ENCODE measurements around the gene IL3. TPM values are rescaled to one million over a fixed set of nuclear protein-coding genes. Genes with fewer than 3 reads are reported as not detected.

IL3 gene
- total RNA-seq, 2 experiments from 2014 or later = not detected

DNA sequence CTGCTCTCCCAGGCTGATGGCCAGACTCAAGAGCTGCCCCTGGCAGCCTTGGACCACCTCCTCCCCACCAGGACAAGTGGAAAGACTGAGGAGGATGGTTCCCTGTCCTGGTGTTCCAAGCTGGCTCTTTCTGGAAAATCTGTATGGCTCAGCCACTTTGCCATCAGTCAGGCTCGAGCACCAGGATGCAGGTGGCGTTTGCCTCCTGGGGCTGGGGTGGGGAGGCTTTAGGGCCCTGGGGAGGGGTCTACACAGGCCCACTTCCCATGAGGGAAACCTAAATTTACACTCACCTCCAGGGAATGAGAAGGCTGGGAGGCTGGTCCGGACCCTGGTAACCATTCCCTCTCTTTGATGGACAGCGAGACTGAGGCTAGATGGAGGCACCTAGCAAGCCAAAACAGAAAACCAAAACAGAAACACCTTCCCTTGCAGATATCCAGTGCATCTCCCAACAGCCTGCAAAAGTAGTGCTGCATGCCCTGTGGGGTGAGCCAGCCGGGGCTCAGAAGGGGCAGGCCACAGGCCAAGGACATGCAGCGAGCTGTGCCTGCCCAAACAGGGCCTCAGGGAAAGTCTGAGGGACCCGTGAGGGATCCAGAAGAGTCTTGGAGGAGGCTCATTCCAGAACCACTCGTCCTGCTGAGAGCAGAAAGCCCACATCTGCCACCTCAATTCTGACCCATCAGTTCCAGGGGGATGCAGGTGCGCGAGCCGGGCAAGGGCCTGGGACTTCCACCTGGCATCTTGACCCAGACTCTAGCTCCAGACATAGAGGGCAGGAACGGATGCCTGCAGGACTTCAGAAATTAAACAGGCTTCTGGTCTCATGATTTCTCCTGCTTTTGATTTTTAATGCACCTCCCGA lies 7.7 kb downstream of the IL3 start:
- intact Hi-C loops (cut with micrococcal nuclease; ENCODE audit: unreplicated experiment) = loop anchor here (10.0 kb wide), 1 partner anchor 287 kb away; no protein-coding TSS in a partner anchor
- no peak for TF ChIP-seq CTCF (conservative IDR thresholded peaks at IDR 0.05; ENCODE audit: low read length)
- TF ChIP-seq EZH2phosphoT487 (IDR thresholded peaks at IDR 0.05; ENCODE audit: borderline replicate concordance, low read depth, low read length) = no peak
- H3K27ac ChIP-seq (ENCODE audit: low read depth, low read length, poor library complexity, severe bottlenecking) = no peak overlapping the region
- no peak overlapping the region for H3K4me2 ChIP-seq (ENCODE audit: low read length)
- H4K20me1 ChIP-seq (ENCODE audit: insufficient read depth, low read length) = no peaks in the 10 kb centered on the region
- H3K4me3 ChIP-seq (ENCODE audit: low read depth, low read length, poor library complexity, severe bottlenecking) = no peak overlapping the region
- ChIA-PET POLR2A (no interaction called here), CTCF (ENCODE audit: unreplicated experiment) (no interaction called here)
- H3K36me3 ChIP-seq (ENCODE audit: insufficient read depth, low read length) = no peaks in the 10 kb centered on the region
- no peaks in the 10 kb centered on the region for H3K9me3 ChIP-seq (ENCODE audit: low read length)
- H2AFZ ChIP-seq (ENCODE audit: low read length) = no peak overlapping the region
- H3K9me2 ChIP-seq (ENCODE audit: insufficient read depth, low read length) = no peaks in the 10 kb centered on the region
- BruUV-seq (replicated peaks) = no TSS peak
- H3K4me1 ChIP-seq (ENCODE audit: insufficient read depth, low read length, poor library complexity, severe bottlenecking) = no peaks in the 10 kb centered on the region
- no peaks in the 10 kb centered on the region for H3K79me2 ChIP-seq (ENCODE audit: insufficient read depth, low read depth, low read length)
- DNase-seq (ENCODE audit: low spot score) = no peak

DNA sequence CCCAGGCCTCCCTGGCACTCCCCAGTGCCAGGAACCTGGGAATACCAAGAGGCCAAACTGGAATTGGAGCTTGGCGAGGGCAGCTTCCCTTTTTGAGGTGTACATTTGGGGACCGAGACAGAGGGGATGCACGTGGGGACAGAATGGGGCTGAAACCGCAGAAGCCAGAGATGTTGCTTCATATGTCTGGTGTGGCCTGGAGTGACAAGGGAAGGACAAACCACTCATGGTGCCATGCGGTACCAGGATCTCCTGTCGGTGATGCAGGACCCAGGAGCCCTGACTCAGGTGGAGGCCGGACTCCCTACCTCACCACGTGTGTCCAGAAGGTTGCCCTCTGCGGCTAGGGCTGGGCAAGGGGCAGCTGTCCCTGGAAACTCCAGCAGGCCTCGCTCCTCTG lies 9.1 kb downstream of the IL3 start:
- Histone ChIP-seq H3K36me3 (ENCODE audit: insufficient read depth, low read length) (no peaks in the 10 kb centered on the region), H3K4me3 (ENCODE audit: low read depth, low read length, poor library complexity, severe bottlenecking) (no peak overlapping the region), H2AFZ (ENCODE audit: low read length) (no peak overlapping the region), H3K4me2 (ENCODE audit: low read length) (no peak overlapping the region), H3K79me2 (ENCODE audit: insufficient read depth, low read depth, low read length) (no peaks in the 10 kb centered on the region), H3K9me3 (ENCODE audit: low read length) (no peaks in the 10 kb centered on the region), H4K20me1 (ENCODE audit: insufficient read depth, low read length) (no peaks in the 10 kb centered on the region), H3K27ac (ENCODE audit: low read depth, low read length, poor library complexity, severe bottlenecking) (no peak overlapping the region), H3K4me1 (ENCODE audit: insufficient read depth, low read length, poor library complexity, severe bottlenecking) (no peaks in the 10 kb centered on the region), H3K9me2 (ENCODE audit: insufficient read depth, low read length) (no peaks in the 10 kb centered on the region)
- BruUV-seq (replicated peaks) = no TSS peak
- no peak for TF ChIP-seq EZH2phosphoT487 (IDR thresholded peaks at IDR 0.05; ENCODE audit: borderline replicate concordance, low read depth, low read length)
- no peak for TF ChIP-seq CTCF (conservative IDR thresholded peaks at IDR 0.05; ENCODE audit: low read length)
- DNase-seq (ENCODE audit: low spot score) = no peak
- ChIA-PET POLR2A (no interaction called here), CTCF (ENCODE audit: unreplicated experiment) (no interaction called here)
- intact Hi-C loops (cut with micrococcal nuclease; ENCODE audit: unreplicated experiment) = loop anchor here (10.0 kb wide), 1 partner anchor 285 kb away; no protein-coding TSS in a partner anchor

DNA sequence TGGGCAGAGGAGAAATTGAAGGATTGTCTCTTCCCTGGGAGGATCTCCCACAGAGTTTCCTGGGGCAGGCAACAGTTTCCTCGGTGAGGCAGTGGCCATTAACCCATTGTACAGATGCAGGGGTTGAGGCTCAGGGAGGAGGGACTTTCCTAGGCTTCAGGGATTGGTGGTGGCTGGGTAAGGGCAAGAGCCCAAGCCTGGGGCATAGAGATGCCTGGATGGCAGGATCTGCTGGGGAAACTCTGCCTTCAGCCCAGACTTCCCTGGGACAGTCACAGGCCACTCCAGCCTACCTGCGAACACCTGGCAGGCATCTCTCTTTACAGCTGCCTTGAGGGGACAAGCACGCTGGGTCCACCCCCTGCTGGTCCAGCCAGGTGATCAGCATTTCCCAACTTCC lies 9.5 kb downstream of the IL3 start:
- no peak for DNase-seq (ENCODE audit: low spot score)
- H3K79me2 ChIP-seq (ENCODE audit: insufficient read depth, low read depth, low read length) = no peaks in the 10 kb centered on the region
- H3K9me3 ChIP-seq (ENCODE audit: low read length) = no peaks in the 10 kb centered on the region
- TF ChIP-seq CTCF (conservative IDR thresholded peaks at IDR 0.05; ENCODE audit: low read length) (no peak), EZH2phosphoT487 (IDR thresholded peaks at IDR 0.05; ENCODE audit: borderline replicate concordance, low read depth, low read length) (no peak)
- intact Hi-C loops (cut with micrococcal nuclease; ENCODE audit: unreplicated experiment) = loop anchor here (10.0 kb wide), 1 partner anchor 285 kb away; no protein-coding TSS in a partner anchor
- H3K27ac ChIP-seq (ENCODE audit: low read depth, low read length, poor library complexity, severe bottlenecking) = no peak overlapping the region
- no peaks in the 10 kb centered on the region for H3K4me1 ChIP-seq (ENCODE audit: insufficient read depth, low read length, poor library complexity, severe bottlenecking)
- H3K4me2 ChIP-seq (ENCODE audit: low read length) = no peak overlapping the region
- ChIA-PET POLR2A (no interaction called here), CTCF (ENCODE audit: unreplicated experiment) (no interaction called here)
- H3K4me3 ChIP-seq (ENCODE audit: low read depth, low read length, poor library complexity, severe bottlenecking) = no peak overlapping the region
- no peaks in the 10 kb centered on the region for H3K9me2 ChIP-seq (ENCODE audit: insufficient read depth, low read length)
- H4K20me1 ChIP-seq (ENCODE audit: insufficient read depth, low read length) = no peaks in the 10 kb centered on the region
- H3K36me3 ChIP-seq (ENCODE audit: insufficient read depth, low read length) = no peaks in the 10 kb centered on the region
- no peak overlapping the region for H2AFZ ChIP-seq (ENCODE audit: low read length)
- BruUV-seq (replicated peaks) = no TSS peak

All from OCI-LY7 (cell line).